Keratinocyte (primary cell): ENCODE results near the gene SNCAIP. TPM values are rescaled to one million over a fixed set of nuclear protein-coding genes. Genes with fewer than 3 reads are reported as not detected.
"Not testable (repeated sequence)": the region's sequence is repeated elsewhere in the genome, so short reads cannot be mapped to it uniquely, and the experiment has no call there.

ENCODE experiments used
- DNase-seq: peaks from one replicate; pipeline ENCODE4 v3.0.0-alpha.2; 2011; ENCODE audit warnings: low read depth, missing footprints, low spot score
- FAIRE-seq: peaks from 2 replicates; lab custom pipeline; 2011; peaks lifted over from hg19 to GRCh38; lab: Jason Lieb, UNC
- H2AFZ ChIP-seq: 2 replicates; pipeline ENCODE4 v1.6.0; 2012; ENCODE audit warnings: low read length, control low read depth, inconsistent platforms; ENCODE audit not compliant: control insufficient read depth
- H3K27ac ChIP-seq: 2 replicates; pipeline ENCODE4 v1.5.1; 2011; ENCODE audit warnings: low read length; ENCODE audit not compliant: control insufficient read depth, insufficient read depth
- H3K27me3 ChIP-seq: 3 replicates; pipeline ENCODE4 v1.6.0; 2011; ENCODE audit warnings: low read length; ENCODE audit not compliant: control insufficient read depth, insufficient read depth; ENCODE audit errors: extremely low read depth
- H3K36me3 ChIP-seq, 2 experiments: 2 replicates in 1 of 2; 3 replicates in 1 of 2; pipeline ENCODE4 v1.5.1; 2011; ENCODE audit warnings: low read length in 2 of 2, mild to moderate bottlenecking in 1 of 2; ENCODE audit not compliant: control insufficient read depth in 2 of 2, insufficient read depth in 2 of 2; ENCODE audit errors: extremely low read depth in 1 of 2
- H3K4me1 ChIP-seq: 3 replicates; pipeline ENCODE4 v1.5.1; 2011; ENCODE audit warnings: low read length; ENCODE audit not compliant: control insufficient read depth, insufficient read depth; ENCODE audit errors: extremely low read depth
- H3K4me2 ChIP-seq: 3 replicates; pipeline ENCODE4 v1.6.0; 2011; ENCODE audit warnings: low read depth, low read length; ENCODE audit not compliant: control insufficient read depth, insufficient read depth; ENCODE audit errors: extremely low read depth
- H3K4me3 ChIP-seq, 3 experiments: fragments of 200-600 bp in 1 of 3; sonication (generic) in 1 of 3; 2 replicates in 2 of 3; 3 replicates in 1 of 3; pipeline ENCODE4 v1.5.1; 2011 to 2016; ENCODE audit warnings: low read length in 3 of 3, mild to moderate bottlenecking in 3 of 3, control low read depth in 2 of 3, inconsistent platforms in 1 of 3, low read depth in 1 of 3, mixed read lengths in 1 of 3, mixed run types in 1 of 3, moderate library complexity in 1 of 3; ENCODE audit not compliant: control insufficient read depth in 2 of 3, insufficient read depth in 2 of 3; ENCODE audit errors: extremely low read depth in 1 of 3
- H3K79me2 ChIP-seq: 2 replicates; pipeline ENCODE4 v1.6.0; 2012; ENCODE audit warnings: low read length; ENCODE audit not compliant: control insufficient read depth, insufficient read depth
- H3K9ac ChIP-seq: 3 replicates; pipeline ENCODE4 v1.6.0; 2011; ENCODE audit warnings: low read length; ENCODE audit not compliant: control insufficient read depth, insufficient read depth; ENCODE audit errors: extremely low read depth
- H3K9me1 ChIP-seq: 3 replicates; pipeline ENCODE4 v1.6.0; 2011; ENCODE audit warnings: low read length; ENCODE audit not compliant: control insufficient read depth, insufficient read depth; ENCODE audit errors: extremely low read depth
- H3K9me3 ChIP-seq: 2 replicates; pipeline ENCODE4 v1.5.1; 2012; ENCODE audit warnings: low read depth, low read length; ENCODE audit not compliant: control insufficient read depth
- H4K20me1 ChIP-seq: 3 replicates; pipeline ENCODE4 v1.6.0; 2011; ENCODE audit warnings: low read length; ENCODE audit not compliant: control insufficient read depth, insufficient read depth; ENCODE audit errors: extremely low read depth
- CTCF ChIP-seq, 3 experiments: IDR thresholded peaks in 1 of 3; conservative IDR thresholded peaks in 1 of 3; optimal IDR thresholded peaks in 1 of 3; 2 replicates in 2 of 3; 3 replicates in 1 of 3; pipeline versions ENCODE3 to v1.5.1; 2011; ENCODE audit warnings: low read length in 3 of 3, mild to moderate bottlenecking in 3 of 3, moderate library complexity in 2 of 3, control low read depth in 1 of 3, inconsistent platforms in 1 of 3; ENCODE audit not compliant: insufficient read depth in 2 of 3; ENCODE audit errors: extremely low read depth in 1 of 3
- EZH2 ChIP-seq: IDR thresholded peaks from one replicate; pipeline ENCODE4 v1.6.1; 2012; ENCODE audit warnings: inconsistent platforms, mild to moderate bottlenecking, low read length, moderate library complexity
- dilution Hi-C: fragments of 300-500 bp; cut with MboI; formaldehyde crosslinking; loops from one replicate; pipeline ENCODE4 v1.7.0; 2020; ENCODE audit warnings: low sequenced_read_pairs; ENCODE audit not compliant: extremely low pct_ligation_motif_present
- polyA plus RNA-seq, 5 experiments: library from polyadenylated mRNA; depleted of rRNA in 3 of 5; stranded (reverse) in 3 of 5; stranded (forward) in 1 of 5; unstranded in 1 of 5; fragments of >200 nt; gene quantifications; 1 replicate in 1 of 5; 2 replicates in 3 of 5; 3 replicates in 1 of 5; pipeline versions ENCODE4 v1.2.1 to v1.2.3, GENCODE V29; 2011 to 2012; ENCODE audit warnings: missing spikeins in 2 of 5, low read depth in 1 of 5, low replicate concordance in 1 of 5

Gene SNCAIP
- polyA plus RNA-seq, 1 donor (not counting 4 experiments of a cell fraction or from before 2014, with no cell fraction given): not detected

GRCh38 chr5:122351416-122352157, 39.5 kb downstream of the SNCAIP start:
- no peaks in the 10 kb centered on the region for H3K27me3 ChIP-seq
- no peaks in the 10 kb centered on the region for H3K79me2 ChIP-seq
- no peak overlapping the region for H3K9ac ChIP-seq
- no peaks in the 10 kb centered on the region for H3K4me1 ChIP-seq
- no peak for TF ChIP-seq CTCF (optimal IDR thresholded peaks at IDR 0.05 in 1 of 3, IDR thresholded peaks at IDR 0.05 in 1 of 3, conservative IDR thresholded peaks at IDR 0.05 in 1 of 3; ENCODE audit: extremely low read depth in 1 of 3, insufficient read depth in 2 of 3, low read length in 3 of 3)
- TF ChIP-seq EZH2: no peak
- H3K4me2 ChIP-seq: no peak overlapping the region
- no peak for DNase-seq
- H4K20me1 ChIP-seq: no peaks in the 10 kb centered on the region
- no peaks in the 10 kb centered on the region for H3K9me3 ChIP-seq
- H3K4me3 ChIP-seq: no peak overlapping the region
- H3K36me3 ChIP-seq: no peaks in the 10 kb centered on the region
- dilution Hi-C loops: no loop called here
- H2AFZ ChIP-seq: no peak overlapping the region
- H3K27ac ChIP-seq: no peak overlapping the region
- H3K9me1 ChIP-seq: no peaks in the 10 kb centered on the region
- no peak for FAIRE-seq

GRCh38 chr5:122352331-122352730, 40.3 kb downstream of the SNCAIP start:
- H3K4me1 ChIP-seq: no peaks in the 10 kb centered on the region
- no peak overlapping the region for H3K4me3 ChIP-seq
- no peaks in the 10 kb centered on the region for H3K27me3 ChIP-seq
- H3K9me3 ChIP-seq: no peaks in the 10 kb centered on the region
- no peak for TF ChIP-seq EZH2
- TF ChIP-seq CTCF (optimal IDR thresholded peaks at IDR 0.05 in 1 of 3, IDR thresholded peaks at IDR 0.05 in 1 of 3, conservative IDR thresholded peaks at IDR 0.05 in 1 of 3; ENCODE audit: extremely low read depth in 1 of 3, insufficient read depth in 2 of 3, low read length in 3 of 3): no peak
- no peak for DNase-seq
- dilution Hi-C loops: no loop called here
- no peaks in the 10 kb centered on the region for H4K20me1 ChIP-seq
- no peak overlapping the region for H3K4me2 ChIP-seq
- H3K9ac ChIP-seq: no peak overlapping the region
- H3K79me2 ChIP-seq: no peaks in the 10 kb centered on the region
- H3K27ac ChIP-seq: no peak overlapping the region
- H3K36me3 ChIP-seq: no peaks in the 10 kb centered on the region
- no peak overlapping the region for H2AFZ ChIP-seq
- no peak for FAIRE-seq
- no peaks in the 10 kb centered on the region for H3K9me1 ChIP-seq

GRCh38 chr5:122353361-122353760, 41.3 kb downstream of the SNCAIP start:
- H3K27ac ChIP-seq, DNase-seq, H3K36me3 ChIP-seq, H3K9me1 ChIP-seq, H2AFZ ChIP-seq, H3K4me3 ChIP-seq, H3K4me2 ChIP-seq, H3K9ac ChIP-seq, H3K79me2 ChIP-seq, FAIRE-seq, H4K20me1 ChIP-seq, H3K4me1 ChIP-seq, H3K27me3 ChIP-seq, H3K9me3 ChIP-seq, dilution Hi-C loops: not testable (repeated sequence)
